GM18951 (cell line): ENCODE data around the gene VPS13C.
"Not testable (repeated sequence)": the region's sequence is repeated elsewhere in the genome, so short reads cannot be mapped to it uniquely, and the experiment has no call there.

Source experiments
- POLR2A ChIP-seq: IDR thresholded peaks from 4 replicates; pipeline ENCODE4 v1.6.1; 2011; ENCODE audit warnings: mild to moderate bottlenecking; ENCODE audit not compliant: insufficient read length, insufficient read depth; ENCODE audit errors: extremely low read depth
- in situ Hi-C: fragments of 300-500 bp; cut with MboI; formaldehyde crosslinking; loops from one replicate; pipeline ENCODE4 v1.12.0; 2022; ENCODE audit warnings: low sequenced_read_pairs, mixed read lengths, inconsistent platforms; ENCODE audit not compliant: unreplicated experiment

VPS13C gene

DNA sequence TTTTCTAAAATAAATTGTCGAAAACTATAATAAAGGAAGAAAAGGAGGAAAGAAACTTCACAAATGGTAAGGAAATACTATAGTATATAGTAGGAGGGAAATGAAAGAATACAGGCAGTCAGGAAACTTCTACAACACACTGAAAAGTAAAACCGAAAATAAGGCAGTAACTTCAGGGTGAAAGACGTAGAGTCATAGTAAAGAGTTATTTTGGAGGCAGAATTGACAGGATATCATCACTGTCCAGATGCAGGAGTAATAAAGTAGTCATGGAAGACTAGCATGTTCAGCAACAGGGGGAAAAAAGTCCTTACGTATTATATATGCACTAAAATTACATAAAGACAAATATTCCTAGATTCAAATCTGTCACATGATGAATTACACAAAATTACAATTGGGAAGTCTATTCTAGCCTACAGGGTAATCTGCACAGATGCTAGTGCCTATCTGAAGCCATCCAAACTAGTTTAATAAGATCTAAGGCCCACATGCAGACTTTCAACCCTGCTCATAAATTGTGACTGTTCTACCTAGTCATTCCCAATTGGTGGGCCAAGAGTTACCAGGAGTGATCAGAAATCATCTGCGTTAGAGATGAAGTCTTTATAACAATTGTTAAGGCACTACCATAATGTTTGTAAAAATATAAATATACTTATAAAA is 14.0 kb downstream of the VPS13C start:
- TF ChIP-seq POLR2A = no peak
- in situ Hi-C loops = no loop called here

DNA sequence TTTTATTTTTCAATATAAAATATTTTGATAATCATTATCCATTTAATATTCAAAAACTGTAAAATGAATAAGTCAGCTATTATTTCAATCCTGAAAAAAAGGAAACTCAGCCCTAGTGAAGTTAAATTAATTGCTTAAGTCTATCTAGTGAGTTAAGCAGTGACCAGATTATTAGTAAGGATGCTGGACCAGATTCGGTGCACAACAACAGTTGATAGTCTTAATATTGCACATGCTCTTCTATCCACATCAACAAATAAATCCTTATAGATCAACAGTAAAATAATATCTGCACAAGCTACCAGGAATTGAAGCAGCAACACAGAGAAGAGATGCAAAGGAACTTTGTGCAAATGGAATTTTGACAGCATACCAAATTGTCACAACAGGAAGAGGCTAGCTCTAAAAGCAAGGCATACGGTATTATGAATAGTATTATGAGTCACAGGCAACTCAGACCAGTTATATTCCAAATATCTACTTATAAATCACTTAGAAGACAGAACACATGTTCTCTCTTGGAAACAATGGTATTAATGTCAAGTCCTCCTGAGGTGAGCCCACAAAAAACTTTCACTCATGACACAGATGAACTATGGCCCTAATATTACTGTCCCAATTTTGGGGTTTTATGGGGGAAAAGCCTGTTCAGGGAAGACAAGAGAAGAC is 24.9 kb downstream of the VPS13C start:
- in situ Hi-C loops = no loop called here
- TF ChIP-seq POLR2A = no peak

DNA sequence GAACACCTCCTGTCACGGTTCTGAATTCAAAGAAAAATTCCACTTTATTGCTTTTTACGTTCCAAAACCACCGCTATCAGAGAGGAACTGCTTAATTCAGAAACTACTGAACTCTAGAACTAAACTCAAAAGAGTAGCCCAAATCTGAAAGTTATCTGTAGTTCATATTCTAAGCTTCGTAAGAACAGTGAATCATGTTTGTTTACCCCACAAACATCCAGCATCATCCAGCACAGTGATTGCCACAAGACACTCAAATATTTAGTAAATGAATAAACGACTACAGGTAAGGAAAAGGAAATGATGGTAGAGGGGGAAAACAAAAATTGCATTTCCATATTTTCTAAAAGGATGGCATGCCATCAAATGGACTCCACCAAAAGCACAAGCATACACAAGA is 32.3 kb downstream of the VPS13C start:
- TF ChIP-seq POLR2A = no peak
- in situ Hi-C loops = no loop called here

DNA sequence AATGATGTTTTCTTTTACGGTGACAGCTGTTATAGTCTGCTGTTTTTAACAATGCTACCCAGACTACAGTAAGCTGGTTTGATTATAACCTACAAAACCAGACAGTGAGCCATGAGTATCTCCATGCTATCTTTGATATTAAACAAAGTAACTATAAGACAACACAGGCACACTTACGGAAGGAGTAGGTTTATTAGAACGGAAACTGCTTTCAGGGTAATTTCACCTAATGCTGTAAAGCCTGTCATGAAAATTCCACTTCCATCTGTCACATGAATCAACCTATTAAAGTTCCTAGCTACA is 33.0 kb downstream of the VPS13C start:
- TF ChIP-seq POLR2A = no peak
- in situ Hi-C loops = no loop called here

GRCh38 chr15:62026487-62027262 is 33.6 kb downstream of the VPS13C start:
- in situ Hi-C loops = no loop called here
- no peak for TF ChIP-seq POLR2A

DNA sequence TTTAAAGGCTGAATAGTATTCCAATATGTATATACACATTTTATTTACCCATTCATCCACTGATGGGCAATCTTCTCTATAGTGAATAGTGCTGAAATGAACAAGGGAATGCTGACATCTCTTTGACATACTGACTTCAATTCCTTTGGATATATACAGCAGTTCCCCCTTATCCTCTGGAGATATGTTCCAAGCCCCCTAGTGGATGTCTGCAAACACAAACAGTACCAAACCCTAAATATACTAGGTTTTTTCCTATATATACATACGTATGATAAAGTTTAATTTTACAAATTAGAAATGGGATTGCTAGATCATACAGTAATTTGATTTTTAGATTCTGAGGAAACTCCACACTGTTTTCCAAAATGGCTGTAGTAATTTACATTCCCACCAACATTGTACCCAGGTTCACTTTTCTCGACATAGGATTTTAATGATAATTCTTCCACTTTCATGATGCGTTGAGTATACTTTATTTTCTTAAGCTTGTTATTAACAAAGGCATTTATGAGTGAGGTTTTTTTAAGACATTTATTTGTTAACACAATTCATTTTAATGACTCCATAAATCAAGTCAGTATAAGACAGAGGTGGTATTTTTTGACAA is 38.2 kb downstream of the VPS13C start:
- TF ChIP-seq POLR2A = no peak
- in situ Hi-C loops = no loop called here

- no peak for TF ChIP-seq POLR2A
- in situ Hi-C loops = no loop called here
These were observed 39.6 kb downstream of the VPS13C start for GRCh38 chr15:62020576-62021160.

- in situ Hi-C loops = not testable (repeated sequence)
These were observed 54.9 kb downstream of the VPS13C start for GRCh38 chr15:62005354-62005753.

DNA sequence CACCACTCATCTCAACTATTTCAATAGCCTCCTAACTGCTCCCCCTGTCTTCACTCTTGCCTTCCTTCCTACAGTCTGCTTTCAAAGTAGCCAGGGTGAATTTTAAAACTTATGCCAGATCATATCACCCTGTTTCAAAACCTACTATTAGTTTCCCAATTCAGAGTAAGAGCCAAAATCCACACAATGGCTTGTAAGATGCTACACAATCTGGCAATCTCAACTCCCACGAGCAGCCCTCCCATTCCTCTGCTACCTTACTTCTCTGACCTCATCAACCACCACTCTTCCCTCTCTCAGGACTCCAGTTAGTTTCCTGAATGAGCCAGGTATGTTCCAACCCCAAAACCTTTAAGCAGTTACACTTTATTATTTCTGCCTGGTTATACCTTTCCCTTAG is 62.5 kb downstream of the VPS13C start:
- in situ Hi-C loops = no loop called here
- no peak for TF ChIP-seq POLR2A

- in situ Hi-C loops = no loop called here
- no peak for TF ChIP-seq POLR2A
These were observed 64.1 kb downstream of the VPS13C start for GRCh38 chr15:61996056-61996635.

- TF ChIP-seq POLR2A = no peak
- in situ Hi-C loops = no loop called here
These were observed 66.0 kb downstream of the VPS13C start for GRCh38 chr15:61994216-61994615.

DNA sequence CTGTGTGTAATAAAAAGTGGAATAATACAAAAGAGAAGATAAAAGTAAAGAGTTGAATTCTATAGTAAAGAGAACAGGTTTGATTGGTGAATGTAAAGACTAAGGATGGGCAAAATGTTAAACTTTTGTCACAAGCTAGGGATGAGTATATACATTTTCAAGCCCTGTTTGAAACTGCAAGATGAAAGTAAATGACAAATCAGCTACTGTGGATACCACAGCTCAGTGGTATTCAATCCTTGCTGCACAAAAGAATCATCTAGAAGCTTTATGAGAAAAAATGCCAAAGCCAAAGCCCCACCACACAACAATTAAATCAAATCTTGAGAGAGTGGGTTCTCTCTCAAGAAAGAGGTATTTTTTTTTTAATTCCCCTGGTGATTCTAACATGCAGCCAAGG is 67.7 kb downstream of the VPS13C start:
- in situ Hi-C loops = no loop called here
- no peak for TF ChIP-seq POLR2A

DNA sequence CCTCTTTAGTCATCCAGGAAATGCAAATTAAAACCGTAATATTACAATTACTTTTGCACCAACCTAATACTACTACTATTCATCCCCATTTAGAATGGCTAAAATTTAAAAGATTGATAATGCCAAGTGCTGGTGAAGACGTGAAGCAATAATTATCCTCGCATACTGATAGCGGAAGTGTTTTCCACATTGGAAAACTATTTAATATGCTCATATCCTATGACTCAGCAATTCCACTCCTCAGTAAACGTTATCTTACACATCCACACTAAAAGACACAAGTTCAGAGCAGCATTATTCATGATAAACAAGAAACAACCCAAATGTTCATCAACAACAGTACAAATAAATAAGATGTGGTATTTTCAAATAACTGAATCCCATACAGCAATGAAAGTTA is 70.6 kb downstream of the VPS13C start:
- TF ChIP-seq POLR2A = no peak
- in situ Hi-C loops = no loop called here

GRCh38 chr15:61987824-61988223 is 72.4 kb downstream of the VPS13C start:
- TF ChIP-seq POLR2A = no peak
- in situ Hi-C loops = no loop called here
